Ishikawa (cell line): ENCODE results near the gene POFUT1.

ENCODE experiments used
- CREB1 ChIP-seq: IDR thresholded peaks from 2 replicates; pipeline ENCODE4 v1.6.1; 2012; ENCODE audit warnings: low read depth
- EGR1 ChIP-seq: IDR thresholded peaks from 2 replicates; pipeline ENCODE4 v1.6.1; 2012
- RAD21 ChIP-seq: IDR thresholded peaks from 2 replicates; pipeline ENCODE4 v1.6.1; 2012; ENCODE audit warnings: low read depth
- TF ChIP-seq, protein P1 (sequence below): IDR thresholded peaks from 2 replicates; pipeline ENCODE4 v1.6.1; 2012

DNA sequence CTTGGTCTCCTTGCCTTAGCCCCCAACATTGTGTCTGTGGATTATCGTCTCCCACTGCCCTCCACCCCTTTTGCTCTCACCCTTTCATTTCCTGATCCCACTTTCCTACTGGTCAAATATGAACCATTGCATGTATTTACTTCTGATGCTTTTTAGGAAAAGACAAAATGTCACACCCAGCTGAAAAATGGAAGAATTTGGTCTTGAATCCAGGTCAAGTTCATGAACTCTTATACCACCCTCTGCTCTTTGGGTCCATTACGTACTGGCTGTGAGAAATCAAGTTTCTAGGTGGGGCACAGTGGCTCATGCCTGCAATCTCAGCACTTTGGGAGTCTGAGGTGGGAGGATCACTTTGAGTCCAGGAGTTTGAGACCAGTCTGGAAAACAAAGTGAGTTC, 54.0 kb downstream of the POFUT1 start:
- TF ChIP-seq, protein P1, sequence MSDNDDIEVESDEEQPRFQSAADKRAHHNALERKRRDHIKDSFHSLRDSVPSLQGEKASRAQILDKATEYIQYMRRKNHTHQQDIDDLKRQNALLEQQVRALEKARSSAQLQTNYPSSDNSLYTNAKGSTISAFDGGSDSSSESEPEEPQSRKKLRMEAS, result no peak
- TF ChIP-seq CREB1 (no peak), RAD21 (no peak), EGR1 (no peak)
